ENCODE results near the gene CTDSP2.

CTDSP2 gene

GRCh38 chr12:57892232-57892972 lies 45.9 kb upstream of the CTDSP2 start:
- TF ChIP-seq, protein P1, sequence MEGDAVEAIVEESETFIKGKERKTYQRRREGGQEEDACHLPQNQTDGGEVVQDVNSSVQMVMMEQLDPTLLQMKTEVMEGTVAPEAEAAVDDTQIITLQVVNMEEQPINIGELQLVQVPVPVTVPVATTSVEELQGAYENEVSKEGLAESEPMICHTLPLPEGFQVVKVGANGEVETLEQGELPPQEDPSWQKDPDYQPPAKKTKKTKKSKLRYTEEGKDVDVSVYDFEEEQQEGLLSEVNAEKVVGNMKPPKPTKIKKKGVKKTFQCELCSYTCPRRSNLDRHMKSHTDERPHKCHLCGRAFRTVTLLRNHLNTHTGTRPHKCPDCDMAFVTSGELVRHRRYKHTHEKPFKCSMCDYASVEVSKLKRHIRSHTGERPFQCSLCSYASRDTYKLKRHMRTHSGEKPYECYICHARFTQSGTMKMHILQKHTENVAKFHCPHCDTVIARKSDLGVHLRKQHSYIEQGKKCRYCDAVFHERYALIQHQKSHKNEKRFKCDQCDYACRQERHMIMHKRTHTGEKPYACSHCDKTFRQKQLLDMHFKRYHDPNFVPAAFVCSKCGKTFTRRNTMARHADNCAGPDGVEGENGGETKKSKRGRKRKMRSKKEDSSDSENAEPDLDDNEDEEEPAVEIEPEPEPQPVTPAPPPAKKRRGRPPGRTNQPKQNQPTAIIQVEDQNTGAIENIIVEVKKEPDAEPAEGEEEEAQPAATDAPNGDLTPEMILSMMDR (IDR thresholded peaks at IDR 0.05; ENCODE audit: low read depth, low read length, missing control alignments), result no peak
- DNase-seq (ENCODE audit: low read depth), result no peak
- in situ Hi-C loops (cut with HindIII; ENCODE audit: low sequenced_read_pairs), result no loop called here
- no peak overlapping the region for H3K4me3 ChIP-seq (ENCODE audit: low read depth, low read length)

DNA sequence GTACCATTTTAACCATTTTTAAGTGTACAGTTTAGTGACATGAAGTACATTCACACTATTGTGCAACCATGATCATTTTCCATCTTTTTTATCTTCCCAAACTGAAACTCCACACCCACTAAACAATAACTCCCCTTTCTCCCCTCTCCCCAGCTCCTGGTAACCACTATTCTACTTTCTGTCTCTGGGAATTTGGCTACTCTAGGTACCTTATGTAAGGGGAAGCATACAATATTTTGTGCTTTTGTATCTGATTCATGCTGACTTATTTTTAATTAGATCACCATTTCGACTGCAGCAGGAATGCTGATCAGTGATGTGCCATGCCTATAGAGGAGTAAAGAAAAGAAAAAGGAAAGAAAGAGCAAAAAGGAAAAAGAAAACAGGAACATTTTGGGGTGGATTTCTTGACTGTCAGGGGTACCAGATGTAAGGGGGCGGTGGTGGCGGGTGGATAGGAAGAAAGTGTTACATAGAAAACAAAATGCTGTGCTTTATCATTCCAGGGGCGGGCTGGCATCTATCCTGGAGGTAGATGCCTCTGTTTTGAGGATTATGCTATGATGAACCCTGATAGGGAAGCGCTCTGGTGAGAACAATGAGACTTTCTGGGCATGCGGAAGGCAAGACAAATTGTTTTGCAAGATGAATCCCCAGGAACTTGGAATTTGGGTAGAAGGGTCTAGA lies 45.2 kb upstream of the CTDSP2 start:
- no peak for DNase-seq (ENCODE audit: low read depth)
- TF ChIP-seq, protein P1 (IDR thresholded peaks at IDR 0.05; ENCODE audit: low read depth, low read length, missing control alignments), result no peak
- no peak overlapping the region for H3K4me3 ChIP-seq (ENCODE audit: low read depth, low read length)
- in situ Hi-C loops (cut with HindIII; ENCODE audit: low sequenced_read_pairs), result no loop called here

- TF ChIP-seq, protein P1 (IDR thresholded peaks at IDR 0.05; ENCODE audit: low read depth, low read length, missing control alignments), result no peak
- no peak for DNase-seq (ENCODE audit: low read depth)
- no peak overlapping the region for H3K4me3 ChIP-seq (ENCODE audit: low read depth, low read length)
- in situ Hi-C loops (cut with HindIII; ENCODE audit: low sequenced_read_pairs), result no loop called here
Observed at GRCh38 chr12:57890191-57891115, 43.9 kb upstream of the CTDSP2 start.

GRCh38 chr12:57889500-57889989 lies 43.0 kb upstream of the CTDSP2 start:
- no peak overlapping the region for H3K4me3 ChIP-seq (ENCODE audit: low read depth, low read length)
- TF ChIP-seq, protein P1 (IDR thresholded peaks at IDR 0.05; ENCODE audit: low read depth, low read length, missing control alignments), result no peak
- no peak for DNase-seq (ENCODE audit: low read depth)
- in situ Hi-C loops (cut with HindIII; ENCODE audit: low sequenced_read_pairs), result no loop called here

GRCh38 chr12:57888409-57889157 lies 42.1 kb upstream of the CTDSP2 start:
- in situ Hi-C loops (cut with HindIII; ENCODE audit: low sequenced_read_pairs), result no loop called here
- H3K4me3 ChIP-seq (ENCODE audit: low read depth, low read length), result no peak overlapping the region
- no peak for DNase-seq (ENCODE audit: low read depth)
- TF ChIP-seq, protein P1 (IDR thresholded peaks at IDR 0.05; ENCODE audit: low read depth, low read length, missing control alignments), result no peak

Measured in astrocyte of the cerebellum (primary cell).